ENCODE measurements around the gene CARNS1.
A peak's percentile ranks its signal among the peaks of the same experiment; 100 is the strongest.

Gene CARNS1

DNA sequence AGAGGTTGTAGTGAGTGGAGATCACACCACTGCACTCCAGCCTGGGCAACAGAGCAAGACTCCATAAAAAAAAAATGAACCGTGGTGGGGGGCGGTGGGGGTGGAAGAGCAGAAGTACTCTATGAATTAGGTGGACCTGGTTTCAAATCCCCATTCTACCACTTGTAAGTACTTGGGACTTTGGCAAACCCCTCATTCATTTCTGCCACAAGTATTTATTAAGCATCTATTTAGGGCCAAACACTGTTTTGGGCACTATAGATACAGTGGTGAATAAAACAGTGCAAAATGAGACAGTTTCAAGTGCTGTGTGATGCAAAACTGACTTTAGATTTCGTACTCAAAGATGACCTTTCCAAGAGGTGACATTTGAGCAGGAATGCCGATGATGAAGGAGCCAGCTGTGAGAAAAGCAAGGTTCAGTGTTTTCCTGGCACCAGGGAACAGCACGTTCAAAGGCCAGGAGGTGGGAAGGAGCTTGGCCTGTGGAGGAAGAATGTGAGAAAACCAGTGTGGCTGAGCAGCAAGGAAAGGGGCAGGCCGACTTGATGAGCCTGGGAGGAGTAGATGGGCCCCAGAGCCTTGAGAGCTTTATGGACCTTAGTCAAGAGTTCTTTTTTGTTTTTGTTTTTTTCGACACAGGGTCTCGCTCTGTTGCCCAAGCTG lies 55.0 kb downstream of the CARNS1 start:
- H3K4me3 Mint-ChIP-seq, result no peak overlapping the region
- no peaks in the 10 kb centered on the region for H3K27me3 Mint-ChIP-seq
- H3K27ac Mint-ChIP-seq, result peak overlapping the region; percentile 12
- no peak for DNase-seq
- H3K4me1 Mint-ChIP-seq (ENCODE audit: low read depth), result peaks cover 32% of the 10 kb centered on the region
- no peaks in the 10 kb centered on the region for H3K9me3 Mint-ChIP-seq
- peaks cover 13% of the 10 kb centered on the region for H3K36me3 Mint-ChIP-seq (ENCODE audit: low read depth)

DNA sequence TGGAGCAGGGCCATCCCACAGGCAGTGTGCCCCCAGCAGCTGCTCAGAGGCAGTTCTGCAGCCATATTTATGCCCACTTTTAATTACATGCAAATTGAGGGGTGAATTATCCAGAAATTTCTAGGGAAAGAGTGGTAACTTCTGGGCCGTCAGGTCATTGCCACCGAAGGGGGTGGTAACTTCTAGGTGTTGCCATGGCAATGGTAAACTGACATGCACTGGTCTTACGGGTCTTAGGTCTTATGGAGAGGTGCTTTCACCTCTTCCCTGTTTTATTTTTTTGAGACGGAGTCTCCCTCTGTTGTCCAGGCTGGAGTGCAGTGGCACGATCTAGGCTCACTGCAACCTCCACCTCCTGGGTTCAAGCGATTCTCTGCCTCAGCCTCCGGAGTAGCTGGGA lies 57.4 kb downstream of the CARNS1 start:
- Mint-ChIP-seq H3K4me1 (ENCODE audit: low read depth) (peaks cover 13% of the 10 kb centered on the region), H3K9me3 (no peaks in the 10 kb centered on the region), H3K36me3 (ENCODE audit: low read depth) (peaks cover 5% of the 10 kb centered on the region), H3K27me3 (no peaks in the 10 kb centered on the region), H3K4me3 (no peak overlapping the region), H3K27ac (no peak overlapping the region)
- no peak for DNase-seq
